ENCODE measurements around the gene TRIML1.

DNA sequence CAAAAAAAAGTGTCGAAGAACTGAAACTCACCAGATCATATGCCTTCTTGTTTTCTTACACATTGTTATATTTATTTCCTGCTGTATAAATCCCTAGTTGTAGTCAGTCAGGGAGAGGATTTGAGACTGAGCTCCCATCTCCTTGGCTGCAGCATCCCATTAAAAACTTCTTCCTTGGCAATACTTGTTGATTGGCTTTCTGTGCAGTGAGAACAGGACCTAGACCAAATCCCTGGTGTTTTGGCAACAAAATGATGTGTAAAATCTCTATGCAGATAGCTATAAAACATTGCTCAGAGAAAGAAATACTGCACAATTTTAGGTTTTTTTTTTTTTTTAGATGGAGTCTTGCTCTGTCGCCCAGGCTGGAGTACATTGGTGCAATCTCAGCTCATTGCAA lies 47.9 kb downstream of the TRIML1 start:
- no peak for TF ChIP-seq POLR2A (IDR thresholded peaks at IDR 0.05)
- TF ChIP-seq, protein P1, sequence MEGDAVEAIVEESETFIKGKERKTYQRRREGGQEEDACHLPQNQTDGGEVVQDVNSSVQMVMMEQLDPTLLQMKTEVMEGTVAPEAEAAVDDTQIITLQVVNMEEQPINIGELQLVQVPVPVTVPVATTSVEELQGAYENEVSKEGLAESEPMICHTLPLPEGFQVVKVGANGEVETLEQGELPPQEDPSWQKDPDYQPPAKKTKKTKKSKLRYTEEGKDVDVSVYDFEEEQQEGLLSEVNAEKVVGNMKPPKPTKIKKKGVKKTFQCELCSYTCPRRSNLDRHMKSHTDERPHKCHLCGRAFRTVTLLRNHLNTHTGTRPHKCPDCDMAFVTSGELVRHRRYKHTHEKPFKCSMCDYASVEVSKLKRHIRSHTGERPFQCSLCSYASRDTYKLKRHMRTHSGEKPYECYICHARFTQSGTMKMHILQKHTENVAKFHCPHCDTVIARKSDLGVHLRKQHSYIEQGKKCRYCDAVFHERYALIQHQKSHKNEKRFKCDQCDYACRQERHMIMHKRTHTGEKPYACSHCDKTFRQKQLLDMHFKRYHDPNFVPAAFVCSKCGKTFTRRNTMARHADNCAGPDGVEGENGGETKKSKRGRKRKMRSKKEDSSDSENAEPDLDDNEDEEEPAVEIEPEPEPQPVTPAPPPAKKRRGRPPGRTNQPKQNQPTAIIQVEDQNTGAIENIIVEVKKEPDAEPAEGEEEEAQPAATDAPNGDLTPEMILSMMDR (IDR thresholded peaks at IDR 0.05), result no peak
- no peak for TF ChIP-seq POLR2AphosphoS5 (IDR thresholded peaks at IDR 0.05)
